GM10248 (cell line): ENCODE results near the gene ADSL.

Experiments used
- CTCF ChIA-PET: fragments of 300-600 bp; sonication (Branson Sonifier 250); formaldehyde crosslinking; extraction: SDS; loops from one replicate; lab custom pipeline; 2021; ENCODE audit warnings: antibody characterized with exemption; lab: Yijun Ruan, JAX
- POLR2A ChIA-PET: fragments of 350-650 bp; sonication (Branson Sonifier 250); formaldehyde crosslinking; extraction: SDS; loops from one replicate; lab custom pipeline; 2020; ENCODE audit warnings: antibody characterized with exemption; lab: Yijun Ruan, JAX
- DNase-seq: peaks from one replicate; pipeline ENCODE4 v3.0.0; 2012; ENCODE audit errors: extremely low spot score
- TF ChIP-seq, protein P1 (sequence below): IDR thresholded peaks from 2 replicates; pipeline ENCODE4 v1.5.1; 2012; ENCODE audit warnings: mild to moderate bottlenecking, low read depth; ENCODE audit errors: extremely low read depth, missing control alignments, control extremely low read depth

ADSL gene

GRCh38 chr22:40414311-40414710 is 68.0 kb downstream of the ADSL start:
- DNase-seq, result no peak
- ChIA-PET POLR2A (no interaction called here), CTCF (interaction anchor here (2.6 to 3.2 kb wide), 2 partner anchors 11 to 23 kb away, joined by 11 to 36 read pairs; no protein-coding TSS in a partner anchor)

DNA sequence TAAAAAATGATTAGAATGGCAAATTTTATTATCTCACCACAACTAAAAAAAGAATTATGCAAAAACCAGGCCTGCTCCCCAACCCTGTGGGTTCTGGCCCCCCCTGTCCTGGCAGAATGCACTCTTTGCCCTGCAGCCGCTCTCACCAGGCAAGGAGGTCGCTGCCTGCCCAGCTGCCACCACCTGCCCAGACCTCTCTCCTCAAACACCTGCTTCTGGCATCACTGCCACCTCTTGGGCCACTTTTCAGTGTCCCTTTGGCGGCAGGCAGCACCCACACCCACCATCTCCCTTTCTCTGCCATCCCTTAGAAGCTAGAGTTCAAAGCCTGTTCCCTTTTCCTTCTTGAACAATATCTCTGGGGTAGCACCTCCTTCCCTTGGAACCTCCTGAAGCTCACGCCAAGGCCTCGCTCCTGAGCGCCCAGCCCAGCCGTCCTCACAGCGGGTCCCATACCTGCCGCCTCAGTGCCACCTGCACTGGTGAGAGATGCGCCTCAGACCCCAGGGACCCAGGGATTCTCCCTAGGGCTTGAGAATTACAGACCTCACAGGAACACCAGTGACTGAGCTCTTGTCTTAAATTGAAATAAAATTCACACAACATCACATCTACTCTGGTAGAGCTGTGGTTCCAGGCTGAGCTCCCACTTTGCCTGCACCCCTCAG is 68.7 kb downstream of the ADSL start:
- POLR2A ChIA-PET, result interaction anchor here (1.3 kb wide), 1 partner anchor 22 kb away, joined by 4 read pairs; no protein-coding TSS in a partner anchor
- DNase-seq, result peak; percentile 57
- TF ChIP-seq, protein P1, sequence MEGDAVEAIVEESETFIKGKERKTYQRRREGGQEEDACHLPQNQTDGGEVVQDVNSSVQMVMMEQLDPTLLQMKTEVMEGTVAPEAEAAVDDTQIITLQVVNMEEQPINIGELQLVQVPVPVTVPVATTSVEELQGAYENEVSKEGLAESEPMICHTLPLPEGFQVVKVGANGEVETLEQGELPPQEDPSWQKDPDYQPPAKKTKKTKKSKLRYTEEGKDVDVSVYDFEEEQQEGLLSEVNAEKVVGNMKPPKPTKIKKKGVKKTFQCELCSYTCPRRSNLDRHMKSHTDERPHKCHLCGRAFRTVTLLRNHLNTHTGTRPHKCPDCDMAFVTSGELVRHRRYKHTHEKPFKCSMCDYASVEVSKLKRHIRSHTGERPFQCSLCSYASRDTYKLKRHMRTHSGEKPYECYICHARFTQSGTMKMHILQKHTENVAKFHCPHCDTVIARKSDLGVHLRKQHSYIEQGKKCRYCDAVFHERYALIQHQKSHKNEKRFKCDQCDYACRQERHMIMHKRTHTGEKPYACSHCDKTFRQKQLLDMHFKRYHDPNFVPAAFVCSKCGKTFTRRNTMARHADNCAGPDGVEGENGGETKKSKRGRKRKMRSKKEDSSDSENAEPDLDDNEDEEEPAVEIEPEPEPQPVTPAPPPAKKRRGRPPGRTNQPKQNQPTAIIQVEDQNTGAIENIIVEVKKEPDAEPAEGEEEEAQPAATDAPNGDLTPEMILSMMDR, result no peak
- CTCF ChIA-PET, result interaction anchor here (0.9 to 3.2 kb wide), 8 partner anchors 10 to 110 kb away, joined by 3 to 36 read pairs (median 3); no protein-coding TSS in a partner anchor

More at GRCh38 chr22:40414311-40414710, 68.0 kb downstream of the ADSL start:
- TF ChIP-seq, protein P1, result no peak

GRCh38 chr22:40415531-40416266 is 69.4 kb downstream of the ADSL start:
- peak; percentile 65 for DNase-seq
- ChIA-PET CTCF (interaction anchor here (0.9 to 3.2 kb wide), 8 partner anchors 9 to 110 kb away, joined by 3 to 36 read pairs (median 3); no protein-coding TSS in a partner anchor), POLR2A (interaction anchor here (1.3 kb wide), 1 partner anchor 21 kb away, joined by 4 read pairs; no protein-coding TSS in a partner anchor)
- TF ChIP-seq, protein P1, result no peak

DNA sequence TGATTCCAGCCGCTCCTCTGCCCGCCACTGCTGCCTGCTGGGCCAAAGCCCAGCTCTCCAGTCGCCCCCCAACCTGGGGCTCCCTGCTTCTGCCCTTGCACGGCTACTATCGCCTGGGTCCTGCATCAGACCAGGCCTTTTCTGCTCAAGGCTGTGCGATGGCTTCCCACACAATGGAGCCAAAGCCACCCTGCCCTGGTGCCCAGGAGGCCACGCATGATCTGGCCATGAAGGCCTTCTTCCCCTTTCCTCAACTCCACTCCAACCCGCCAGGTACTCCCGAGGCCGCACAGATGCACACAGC is 69.9 kb downstream of the ADSL start:
- TF ChIP-seq, protein P1, result no peak
- CTCF ChIA-PET, result interaction anchor here (1.2 to 3.2 kb wide), 4 partner anchors 9 to 109 kb away, joined by 3 to 36 read pairs (median 8); no protein-coding TSS in a partner anchor
- POLR2A ChIA-PET, result interaction anchor here (1.3 kb wide), 1 partner anchor 21 kb away, joined by 4 read pairs; no protein-coding TSS in a partner anchor
- no peak for DNase-seq

GRCh38 chr22:40416636-40417035 is 70.3 kb downstream of the ADSL start:
- POLR2A ChIA-PET, result no interaction called here
- DNase-seq, result no peak
- TF ChIP-seq, protein P1, result no peak
- CTCF ChIA-PET, result interaction anchor here (3.2 kb wide), 1 partner anchor 20 kb away, joined by 36 read pairs; no protein-coding TSS in a partner anchor

DNA sequence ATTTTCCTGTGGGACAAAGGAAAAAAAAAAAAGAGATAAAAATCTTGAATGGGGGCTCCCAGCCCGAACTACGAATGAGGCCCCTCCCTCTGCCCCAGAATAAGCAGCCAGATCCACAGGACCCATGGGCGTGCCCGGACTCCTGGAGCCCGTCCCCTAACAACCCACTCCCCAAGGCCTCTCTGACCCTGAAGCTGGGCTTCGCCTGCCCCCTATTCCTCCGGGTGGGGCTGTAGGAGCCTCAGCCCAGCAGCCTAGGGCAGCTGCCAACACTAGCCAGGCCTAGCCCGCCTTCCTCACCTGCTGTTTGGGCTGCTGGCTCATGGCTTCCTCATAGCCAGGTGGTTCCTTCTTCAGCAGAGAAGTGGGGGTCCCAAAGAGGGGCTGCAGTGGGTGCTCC is 70.7 kb downstream of the ADSL start:
- ChIA-PET CTCF (interaction anchor here (3.2 kb wide), 1 partner anchor 20 kb away, joined by 36 read pairs; no protein-coding TSS in a partner anchor), POLR2A (no interaction called here)
- TF ChIP-seq, protein P1, result no peak
- no peak for DNase-seq
